Neural crest cell (in vitro differentiated cells): ENCODE results near the gene TDRD15. TPM values are rescaled to one million over a fixed set of nuclear protein-coding genes. Genes with fewer than 3 reads are reported as not detected.

ENCODE experiments used
- DNase-seq: peaks from one replicate; pipeline ENCODE4 v3.0.0; 2021; ENCODE audit warnings: low read depth, mixed read lengths, low spot score
- H3K27ac Mint-ChIP-seq: one replicate; pipeline ENCODE4 v1.8.0; 2021; ENCODE audit warnings: mild to moderate bottlenecking, mixed read lengths; ENCODE audit not compliant: unreplicated experiment
- H3K27me3 Mint-ChIP-seq: 2 replicates; pipeline ENCODE4 v1.8.0; 2021; ENCODE audit warnings: low read depth, mild to moderate bottlenecking, mixed read lengths
- H3K36me3 Mint-ChIP-seq: 2 replicates; pipeline ENCODE4 v1.8.0; 2021; ENCODE audit warnings: low read depth, mild to moderate bottlenecking, mixed read lengths
- H3K4me1 Mint-ChIP-seq: 2 replicates; pipeline ENCODE4 v1.8.0; 2021; ENCODE audit warnings: mixed read lengths
- H3K4me3 Mint-ChIP-seq: one replicate; pipeline ENCODE4 v1.8.0; 2021; ENCODE audit warnings: mild to moderate bottlenecking, mixed read lengths
- H3K9me3 Mint-ChIP-seq: 2 replicates; pipeline ENCODE4 v1.8.0; 2021; ENCODE audit warnings: mixed read lengths
- CTCF ChIP-seq: fragments of 200-600 bp; sonication (generic); conservative IDR thresholded peaks from 2 replicates; pipeline ENCODE4 v1.5.0; 2021; ENCODE audit warnings: antibody characterized with exemption, mild to moderate bottlenecking
- total RNA-seq: library from RNA; stranded (reverse); gene quantifications from 2 replicates; pipeline ENCODE4 v1.2.1, GENCODE V29; 2021

Gene TDRD15
- total RNA-seq, 1 donor from 2014 or later = not detected

- TF ChIP-seq CTCF = no peak
- Mint-ChIP-seq H3K4me3 (no peak overlapping the region), H3K36me3 (no peaks in the 10 kb centered on the region), H3K27me3 (peaks cover 41% of the 10 kb centered on the region), H3K4me1 (no peaks in the 10 kb centered on the region), H3K27ac (no peak overlapping the region), H3K9me3 (no peaks in the 10 kb centered on the region)
- no peak for DNase-seq
Measured at GRCh38 chr2:21117688-21118087, 6.1 kb upstream of the TDRD15 start.

DNA sequence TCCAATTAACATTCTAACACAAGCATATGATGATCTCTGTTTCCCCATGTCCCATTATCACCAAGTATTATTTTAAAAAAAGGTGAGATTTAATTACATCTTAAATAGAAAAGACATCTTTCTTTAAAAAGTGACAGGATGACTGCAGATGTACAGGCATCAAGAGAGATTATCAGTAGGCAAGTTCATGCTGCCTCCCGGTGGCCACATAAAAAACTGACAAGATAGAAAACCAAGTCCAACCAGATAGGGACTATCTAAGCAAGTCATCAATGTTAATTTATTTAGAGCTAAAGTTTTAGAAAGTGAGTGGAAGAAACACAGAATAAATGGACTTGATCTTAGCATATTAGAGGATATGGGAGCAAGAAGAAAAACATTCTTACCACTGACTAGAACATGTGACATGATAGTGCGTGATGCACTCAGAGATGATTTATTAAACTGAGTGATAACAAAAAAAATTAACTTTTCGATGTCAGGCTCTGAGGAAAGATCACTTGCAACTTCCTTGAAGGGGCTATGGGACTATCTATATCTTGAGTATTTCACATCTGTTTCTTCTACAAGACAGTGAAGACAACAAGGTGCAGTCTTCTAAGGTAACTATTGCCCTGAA is 5.4 kb upstream of the TDRD15 start:
- H3K27me3 Mint-ChIP-seq = peaks cover 41% of the 10 kb centered on the region
- no peak overlapping the region for H3K4me3 Mint-ChIP-seq
- TF ChIP-seq CTCF = peak; percentile 75
- DNase-seq = peak; percentile 20
- H3K4me1 Mint-ChIP-seq = no peaks in the 10 kb centered on the region
- H3K9me3 Mint-ChIP-seq = no peaks in the 10 kb centered on the region
- no peaks in the 10 kb centered on the region for H3K36me3 Mint-ChIP-seq
- no peak overlapping the region for H3K27ac Mint-ChIP-seq

DNA sequence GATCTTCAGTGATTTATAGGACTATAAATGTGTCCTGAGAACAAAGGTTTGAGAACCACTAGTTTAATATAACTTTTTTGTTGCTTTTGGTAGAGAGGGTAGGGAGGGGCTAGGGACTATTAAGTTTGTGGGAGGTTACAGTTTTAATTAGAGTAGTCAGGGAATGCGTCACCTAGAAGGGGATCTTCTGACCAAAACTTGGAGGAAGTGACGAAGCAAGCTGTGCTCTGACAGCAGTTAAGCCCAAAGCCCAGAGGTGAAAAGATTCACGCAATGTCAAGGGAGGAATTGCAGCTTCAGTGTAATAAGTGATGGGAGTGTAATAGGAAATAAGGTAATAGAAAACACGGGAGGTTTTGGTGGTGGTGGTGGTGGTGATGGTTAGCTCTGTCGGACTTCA is 8.1 kb downstream of the TDRD15 start:
- Mint-ChIP-seq H3K4me1 (no peaks in the 10 kb centered on the region), H3K27ac (no peak overlapping the region), H3K27me3 (peaks cover 2% of the 10 kb centered on the region), H3K9me3 (no peaks in the 10 kb centered on the region), H3K36me3 (no peaks in the 10 kb centered on the region), H3K4me3 (no peak overlapping the region)
- no peak for DNase-seq
- no peak for TF ChIP-seq CTCF

- Mint-ChIP-seq H3K9me3 (no peaks in the 10 kb centered on the region), H3K4me3 (no peak overlapping the region), H3K36me3 (no peaks in the 10 kb centered on the region), H3K27ac (no peak overlapping the region), H3K4me1 (no peaks in the 10 kb centered on the region), H3K27me3 (peaks cover 9% of the 10 kb centered on the region)
- TF ChIP-seq CTCF = no peak
- DNase-seq = no peak
Measured at GRCh38 chr2:21135585-21135984, 11.8 kb downstream of the TDRD15 start.

DNA sequence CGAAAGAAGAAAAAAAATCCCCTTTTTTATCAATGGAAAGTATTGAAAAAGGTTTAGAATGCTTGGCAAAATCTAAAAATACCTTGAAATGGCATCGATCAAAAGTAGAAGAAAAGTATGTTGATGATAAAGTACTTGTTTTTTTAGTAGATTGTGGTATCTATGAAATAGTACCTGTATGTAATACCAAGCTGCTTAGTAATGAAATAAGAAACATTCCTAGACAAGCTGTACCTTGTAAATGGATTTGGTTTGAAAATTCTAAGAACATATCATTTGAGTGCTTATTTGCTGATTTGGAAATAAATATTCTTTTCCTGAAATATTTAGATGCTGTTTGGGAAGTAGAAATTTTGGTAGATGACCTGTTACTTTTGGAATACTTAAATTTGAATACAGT is 18.4 kb downstream of the TDRD15 start:
- DNase-seq = no peak
- Mint-ChIP-seq H3K9me3 (no peaks in the 10 kb centered on the region), H3K27ac (no peak overlapping the region), H3K4me3 (no peak overlapping the region), H3K36me3 (no peaks in the 10 kb centered on the region), H3K4me1 (no peaks in the 10 kb centered on the region), H3K27me3 (peaks cover 54% of the 10 kb centered on the region)
- TF ChIP-seq CTCF = no peak
